Gastroesophageal sphincter (tissue), 4 donors: Measurements from ENCODE around the gene SDHAF2. TPM values are rescaled to one million over a fixed set of nuclear protein-coding genes. Genes with fewer than 3 reads are reported as not detected.

ENCODE experiments used
- ATAC-seq: fragments of 150-250 bp; one replicate; pipeline ENCODE4 v1.9.1; 2016; ENCODE audit warnings: mild to moderate bottlenecking, moderate library complexity
- H3K27ac ChIP-seq, 4 donors: fragments of 200-600 bp; sonication (generic) in 3 of 4; 1 replicate in 3 of 4; 2 replicates in 1 of 4; pipeline ENCODE4 v1.5.1; 2016 to 2019
- H3K27me3 ChIP-seq: fragments of 200-600 bp; sonication (generic); one replicate; pipeline ENCODE4 v1.5.1; 2019
- H3K36me3 ChIP-seq, 2 donors: fragments of 200-600 bp; sonication (generic); one replicate each; pipeline ENCODE4 v1.5.1; 2019; ENCODE audit warnings: control low read depth in 1 of 2
- H3K4me1 ChIP-seq, 3 donors: fragments of 200-600 bp; sonication (generic); 1 replicate in 2 of 3; 2 replicates in 1 of 3; pipeline ENCODE4 v1.5.1; 2016 to 2019; ENCODE audit warnings: control low read depth in 2 of 3
- H3K4me3 ChIP-seq, 2 donors: fragments of 200-600 bp; sonication (generic); one replicate each; pipeline ENCODE4 v1.5.1; 2019; ENCODE audit warnings: mild to moderate bottlenecking in 1 of 2, moderate library complexity in 1 of 2
- H3K9me3 ChIP-seq, 3 donors: fragments of 200-600 bp; sonication (generic); one replicate each; pipeline ENCODE4 v1.5.1; 2017 to 2019; ENCODE audit warnings: control low read depth in 2 of 3
- EP300 ChIP-seq: sonication (generic); formaldehyde crosslinking; IDR thresholded peaks from one replicate; pipeline ENCODE4 v1.6.1; 2017; ENCODE audit warnings: antibody characterized with exemption, mild to moderate bottlenecking
- POLR2A ChIP-seq, 2 donors: fragments of 450-650 bp; IDR thresholded peaks; one replicate each; pipeline ENCODE4 v1.6.1; 2017; ENCODE audit warnings: antibody characterized with exemption in 2 of 2, mild to moderate bottlenecking in 2 of 2, moderate library complexity in 1 of 2
- POLR2AphosphoS5 ChIP-seq: sonication (generic); formaldehyde crosslinking; IDR thresholded peaks from one replicate; pipeline ENCODE4 v1.6.1; 2017; ENCODE audit warnings: antibody characterized with exemption
- WGBS, 2 donors: methylation state at CpG; one replicate each; pipeline ENCODE4 v1.1.5; 2018; ENCODE audit warnings: low coverage in 1 of 2; 5-methylcytosine and 5-hydroxymethylcytosine counted together
- total RNA-seq, 4 donors: library from RNA; depleted of rRNA; stranded (reverse); fragments of >200 nt; gene quantifications; one replicate each; pipeline ENCODE4 v1.1.0, GENCODE V29; 2016
- TF ChIP-seq, protein P1 (sequence below), 4 experiments: fragments of 200-600 bp in 2 of 4; fragments of 450-650 bp in 2 of 4; sonication (generic) in 1 of 4; IDR thresholded peaks; one replicate each; pipeline ENCODE4 v1.5.1; 2017 to 2019; ENCODE audit warnings: antibody characterized with exemption in 4 of 4, mild to moderate bottlenecking in 2 of 4, moderate library complexity in 2 of 4

The SDHAF2 gene
- total RNA-seq, 4 donors from 2014 or later = 32.5 to 71.1 (median 48.3) TPM

DNA sequence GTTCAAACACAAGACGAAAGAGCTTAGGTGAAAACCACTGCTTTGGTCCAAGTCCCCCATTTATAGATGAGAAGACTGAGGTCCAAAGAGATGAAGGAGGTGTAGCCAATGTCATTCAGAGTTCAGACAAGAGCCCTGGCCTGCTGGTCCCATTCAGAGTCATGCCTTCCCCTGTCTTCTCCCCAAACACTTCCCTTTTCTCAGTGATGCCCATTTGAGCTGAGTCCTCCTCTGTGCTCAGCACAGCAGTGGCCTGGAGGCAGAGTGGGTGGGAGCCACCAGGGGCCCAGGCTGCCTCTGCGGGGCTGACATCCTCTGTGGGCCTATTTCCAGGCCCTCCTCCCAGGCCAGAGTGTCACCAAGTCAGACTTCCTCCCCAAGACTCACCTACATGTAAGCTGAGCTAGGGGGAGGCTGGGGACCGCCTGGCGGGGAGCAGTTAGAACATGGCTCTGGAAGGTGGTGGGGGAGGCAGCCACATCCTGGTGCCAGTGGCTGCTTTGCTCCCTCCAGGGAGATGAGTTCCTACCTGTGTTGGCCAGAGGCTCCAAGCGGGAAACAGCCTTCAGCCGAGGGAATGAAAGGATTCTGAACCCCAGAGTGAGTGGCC is 56.2 kb downstream of the SDHAF2 start:
- peaks cover 0 to 28% of the 10 kb centered on the region in 2 donors for H3K36me3 ChIP-seq
- H3K4me1 ChIP-seq = peaks cover 0 to 40% (median 20%) of the 10 kb centered on the region in 3 donors
- no peak overlapping the region for H3K4me3 ChIP-seq
- H3K9me3 ChIP-seq = no peaks in the 10 kb centered on the region
- no peak for ATAC-seq
- WGBS, 2 donors = no CpG with 5 or more reads among the region's 6 CpGs
- peaks cover 15% of the 10 kb centered on the region for H3K27me3 ChIP-seq
- no peak for TF ChIP-seq POLR2AphosphoS5
- no peak for TF ChIP-seq EP300
- TF ChIP-seq, protein P1, sequence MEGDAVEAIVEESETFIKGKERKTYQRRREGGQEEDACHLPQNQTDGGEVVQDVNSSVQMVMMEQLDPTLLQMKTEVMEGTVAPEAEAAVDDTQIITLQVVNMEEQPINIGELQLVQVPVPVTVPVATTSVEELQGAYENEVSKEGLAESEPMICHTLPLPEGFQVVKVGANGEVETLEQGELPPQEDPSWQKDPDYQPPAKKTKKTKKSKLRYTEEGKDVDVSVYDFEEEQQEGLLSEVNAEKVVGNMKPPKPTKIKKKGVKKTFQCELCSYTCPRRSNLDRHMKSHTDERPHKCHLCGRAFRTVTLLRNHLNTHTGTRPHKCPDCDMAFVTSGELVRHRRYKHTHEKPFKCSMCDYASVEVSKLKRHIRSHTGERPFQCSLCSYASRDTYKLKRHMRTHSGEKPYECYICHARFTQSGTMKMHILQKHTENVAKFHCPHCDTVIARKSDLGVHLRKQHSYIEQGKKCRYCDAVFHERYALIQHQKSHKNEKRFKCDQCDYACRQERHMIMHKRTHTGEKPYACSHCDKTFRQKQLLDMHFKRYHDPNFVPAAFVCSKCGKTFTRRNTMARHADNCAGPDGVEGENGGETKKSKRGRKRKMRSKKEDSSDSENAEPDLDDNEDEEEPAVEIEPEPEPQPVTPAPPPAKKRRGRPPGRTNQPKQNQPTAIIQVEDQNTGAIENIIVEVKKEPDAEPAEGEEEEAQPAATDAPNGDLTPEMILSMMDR (IDR thresholded peaks at IDR 0.05) = no peak
- TF ChIP-seq POLR2A (IDR thresholded peaks at IDR 0.05) = no peak
- H3K27ac ChIP-seq = no peak overlapping the region

DNA sequence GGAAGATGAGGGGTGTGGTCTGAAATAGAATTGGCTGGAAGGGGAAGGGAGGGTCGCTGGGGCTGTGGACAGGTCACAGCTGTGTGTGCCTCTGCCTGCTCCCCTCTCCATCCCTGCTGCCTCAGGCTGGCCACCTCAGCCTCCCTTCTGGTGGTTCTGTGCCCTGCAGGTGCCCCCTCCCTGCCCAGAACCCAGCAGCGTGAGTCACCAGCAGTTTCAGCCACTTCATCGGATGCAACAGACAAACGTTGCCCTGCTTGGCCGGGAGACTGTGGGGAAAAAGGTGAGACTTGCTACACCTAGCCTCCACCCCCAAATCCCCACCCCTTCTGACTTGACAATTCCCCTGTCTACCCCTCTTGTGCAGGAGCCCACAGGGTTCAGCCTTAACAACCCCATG is 56.9 kb downstream of the SDHAF2 start:
- Histone ChIP-seq H3K27ac (no peak overlapping the region), H3K4me1 (peaks cover 0 to 36% (median 20%) of the 10 kb centered on the region in 3 donors), H3K4me3 (no peak overlapping the region), H3K36me3 (peaks cover 0 to 28% of the 10 kb centered on the region in 2 donors), H3K27me3 (peaks cover 12% of the 10 kb centered on the region), H3K9me3 (no peaks in the 10 kb centered on the region)
- TF ChIP-seq EP300 = no peak
- no peak for TF ChIP-seq POLR2A (IDR thresholded peaks at IDR 0.05)
- TF ChIP-seq, protein P1 (IDR thresholded peaks at IDR 0.05) = no peak
- TF ChIP-seq POLR2AphosphoS5 = no peak
- no peak for ATAC-seq
- WGBS, 2 donors = 88 to 100% methylated on average over 1 to 4 of the region's 5 CpGs

DNA sequence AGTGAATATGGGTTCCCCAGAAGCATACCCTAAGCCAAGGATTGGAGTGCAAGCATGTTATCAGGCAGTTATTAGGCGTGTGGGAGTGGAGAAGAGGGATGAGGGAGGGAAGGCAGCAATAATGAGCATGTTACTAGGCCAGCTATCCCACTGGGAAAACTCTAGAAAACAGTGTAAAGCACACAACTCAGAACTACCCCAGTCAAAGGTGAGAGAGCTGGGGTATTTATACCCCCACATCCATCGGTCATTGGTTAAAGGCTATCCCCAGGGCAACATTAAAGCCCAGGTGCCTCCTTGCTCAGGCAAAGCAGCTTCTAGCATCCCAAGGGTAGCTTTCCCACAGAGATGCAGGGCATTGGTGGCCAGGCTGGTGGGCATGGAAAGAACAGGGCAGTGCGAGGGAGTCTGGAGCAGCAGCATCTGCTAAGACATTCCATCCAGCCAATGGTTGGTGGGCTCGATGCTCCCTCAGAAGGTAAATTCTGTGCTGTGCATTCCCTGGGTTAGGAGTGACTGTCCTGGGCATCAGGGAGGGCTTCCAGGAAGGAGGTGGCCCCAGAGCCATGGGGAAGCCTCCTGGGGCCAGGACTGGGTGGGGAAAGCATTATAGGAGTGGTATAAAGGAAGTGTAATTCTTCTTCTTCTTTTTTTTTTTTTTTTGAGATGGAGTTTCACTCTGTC is 57.6 kb downstream of the SDHAF2 start:
- Histone ChIP-seq H3K27ac (no peak overlapping the region), H3K4me1 (peaks cover 0 to 32% (median 20%) of the 10 kb centered on the region in 3 donors), H3K36me3 (peaks cover 0 to 28% of the 10 kb centered on the region in 2 donors), H3K9me3 (no peaks in the 10 kb centered on the region), H3K4me3 (no peak overlapping the region), H3K27me3 (peaks cover 5% of the 10 kb centered on the region)
- TF ChIP-seq EP300 (no peak), POLR2AphosphoS5 (no peak), POLR2A (IDR thresholded peaks at IDR 0.05) (no peak)
- TF ChIP-seq, protein P1 (IDR thresholded peaks at IDR 0.05) = no peak
- ATAC-seq = no peak
- 94 to 100% methylated on average over 2 to 4 of the region's 4 CpGs for WGBS, 2 donors

DNA sequence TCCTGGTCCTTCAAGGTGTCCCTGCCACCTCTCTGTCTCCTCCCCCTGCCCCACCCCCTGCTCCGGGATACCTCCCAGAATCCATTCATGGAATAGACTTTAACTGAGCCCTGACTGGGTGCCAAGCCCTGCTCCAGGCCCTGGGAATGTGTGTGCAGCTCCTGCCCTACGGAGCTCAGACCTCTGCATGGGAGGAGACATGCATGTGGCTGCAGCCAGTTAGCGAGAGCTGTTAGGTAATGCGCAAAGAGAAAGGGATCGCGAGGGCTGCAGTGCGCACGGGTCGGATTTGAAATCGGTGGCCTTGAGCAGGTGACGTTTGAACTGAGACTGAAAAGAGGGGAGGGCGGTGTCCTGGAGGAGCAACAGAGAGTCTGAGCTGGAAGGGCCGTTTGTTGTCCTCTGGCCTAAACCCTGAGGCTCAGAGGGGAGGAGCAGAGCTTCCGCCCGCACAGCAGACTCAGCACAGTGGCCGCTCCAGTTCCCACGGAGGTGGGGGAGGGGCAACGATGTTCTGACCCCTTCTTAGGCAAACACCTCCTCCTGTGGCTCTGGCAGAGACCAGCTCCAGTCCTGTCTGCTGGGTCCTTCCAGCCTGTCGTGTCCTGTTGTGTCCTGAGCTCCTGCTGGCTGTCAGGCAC is 58.8 kb downstream of the SDHAF2 start:
- WGBS, 2 donors = 44% methylated on average over 12 of the region's 19 CpGs; no CpG with 5 or more reads in 1 of the 2 donors
- ATAC-seq = peak; percentile 44

More for the DNA sequence above, 58.8 kb downstream of the SDHAF2 start:
- Histone ChIP-seq H3K4me3 (peak overlapping the region in 1 of 2 donors; percentile 3), H3K27me3 (no peaks in the 10 kb centered on the region), H3K4me1 (peaks cover 0 to 32% (median 20%) of the 10 kb centered on the region in 3 donors), H3K36me3 (peaks cover 0 to 28% of the 10 kb centered on the region in 2 donors), H3K27ac (peak overlapping the region in 3 of 4 donors; percentile 4 to 67 (median 20)), H3K9me3 (no peaks in the 10 kb centered on the region)
- no peak for TF ChIP-seq POLR2AphosphoS5
- TF ChIP-seq, protein P1 (IDR thresholded peaks at IDR 0.05) = no peak
- TF ChIP-seq EP300 = no peak
- no peak for TF ChIP-seq POLR2A (IDR thresholded peaks at IDR 0.05)
